Lung microvascular endothelial cell (primary cell): Measurements from ENCODE around the gene YEATS4. TPM values are rescaled to one million over a fixed set of nuclear protein-coding genes. Genes with fewer than 3 reads are reported as not detected.

ENCODE experiments used
- DNase-seq, 2 donors: peaks; one replicate each; pipeline versions ENCODE4 v3.0.0 to v3.0.0-alpha.2; 2010; ENCODE audit warnings: low read depth in 2 of 2
- total RNA-seq: library from RNA; depleted of rRNA; stranded (reverse); fragments of >200 nt; gene quantifications from 2 replicates; pipeline ENCODE4 v1.2.1, GENCODE V29; 2014

Gene YEATS4
- total RNA-seq, 1 donor from 2014 or later, result 10.5 TPM

DNA sequence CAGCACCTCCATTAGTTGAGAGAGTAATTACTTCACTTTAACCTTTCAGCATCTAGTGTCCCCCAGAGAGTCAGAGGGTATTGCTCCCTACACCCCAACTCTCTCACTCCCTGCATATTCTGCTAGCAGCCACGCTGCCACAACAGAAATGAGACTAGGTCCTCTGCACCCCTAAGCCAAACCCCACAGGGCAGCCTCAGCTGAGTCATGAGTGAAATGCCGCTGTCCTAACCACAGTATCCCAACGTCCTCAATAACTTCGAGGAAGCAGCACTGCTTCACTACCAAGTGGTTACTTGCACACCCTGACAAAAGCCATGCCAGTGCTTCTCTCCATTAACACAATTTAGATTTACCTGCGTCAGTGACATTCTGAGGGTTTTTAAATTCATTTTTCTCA is 18.2 kb upstream of the YEATS4 start:
- DNase-seq, result no peak

DNA sequence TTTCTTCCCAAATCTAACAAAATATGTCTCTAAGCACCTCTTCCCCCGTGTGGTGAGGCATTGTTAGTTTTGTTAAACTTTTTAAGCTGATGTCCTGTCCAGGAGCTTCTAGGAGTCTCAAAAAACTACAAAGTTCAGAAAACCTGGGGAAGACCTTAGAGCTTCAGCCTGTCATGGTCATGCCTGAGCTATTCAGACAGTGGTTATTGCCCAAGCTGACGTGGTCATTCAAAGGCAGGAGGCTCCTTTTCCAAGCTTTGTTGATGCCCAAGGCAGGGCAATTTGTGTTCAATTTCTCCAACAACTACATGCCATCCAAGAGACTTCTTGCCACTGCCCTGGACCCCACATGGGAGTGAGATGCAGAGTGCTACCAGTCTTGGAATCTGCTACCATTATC is 17.1 kb upstream of the YEATS4 start:
- DNase-seq, result no peak

DNA sequence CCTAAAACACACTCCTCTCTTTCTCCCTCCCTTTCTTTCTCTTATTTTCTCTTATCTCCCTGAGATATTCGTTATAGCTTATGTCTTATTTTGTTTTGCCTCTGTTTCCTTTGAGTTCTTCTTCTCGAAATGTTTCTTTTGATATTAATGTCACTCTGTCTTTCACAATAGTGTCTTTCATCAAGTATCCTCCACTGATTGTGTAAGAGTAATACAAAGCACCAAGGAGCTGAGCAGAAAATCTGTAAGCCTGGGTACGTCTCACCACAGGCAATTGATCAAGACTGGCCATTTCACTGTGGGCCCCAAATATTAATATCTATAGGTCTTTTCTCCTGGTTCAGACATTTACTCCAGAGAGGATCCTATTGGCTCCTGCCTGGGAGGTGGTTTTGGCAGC is 16.2 kb upstream of the YEATS4 start:
- no peak for DNase-seq

DNA sequence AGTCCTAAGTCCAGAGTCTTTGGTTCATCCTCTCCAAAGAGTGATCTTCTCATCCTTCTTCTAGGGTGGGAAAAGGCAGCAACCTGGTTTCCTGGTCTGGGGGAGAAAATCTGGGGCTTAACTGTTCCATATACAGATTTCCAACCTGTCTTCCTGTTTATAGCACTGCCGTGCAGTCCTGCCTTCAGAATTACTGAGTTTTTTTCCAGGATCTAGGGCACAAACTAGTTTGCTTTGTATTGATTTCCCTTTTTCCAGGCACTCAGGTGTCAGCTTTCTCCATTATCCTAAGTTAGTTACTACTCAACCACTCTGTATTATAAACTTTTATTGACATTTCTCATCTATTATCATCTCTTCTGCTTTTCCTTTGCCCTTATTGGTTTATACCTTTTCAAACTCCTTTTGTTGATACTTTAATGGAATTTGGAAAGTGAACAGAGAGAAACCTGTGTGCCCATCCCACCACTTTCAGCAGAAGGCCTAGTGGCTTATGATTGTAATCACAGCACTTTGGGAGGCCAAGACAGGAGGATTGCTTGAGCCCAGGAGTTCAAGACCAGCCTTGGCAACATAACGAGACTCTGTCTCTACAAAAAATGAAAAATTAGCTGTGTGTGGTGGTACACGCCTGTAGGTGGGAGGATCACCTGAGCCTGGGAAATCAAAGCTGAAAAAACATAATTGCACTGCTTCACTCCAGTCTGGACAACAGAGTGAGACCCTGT is 15.5 kb upstream of the YEATS4 start:
- no peak for DNase-seq

DNA sequence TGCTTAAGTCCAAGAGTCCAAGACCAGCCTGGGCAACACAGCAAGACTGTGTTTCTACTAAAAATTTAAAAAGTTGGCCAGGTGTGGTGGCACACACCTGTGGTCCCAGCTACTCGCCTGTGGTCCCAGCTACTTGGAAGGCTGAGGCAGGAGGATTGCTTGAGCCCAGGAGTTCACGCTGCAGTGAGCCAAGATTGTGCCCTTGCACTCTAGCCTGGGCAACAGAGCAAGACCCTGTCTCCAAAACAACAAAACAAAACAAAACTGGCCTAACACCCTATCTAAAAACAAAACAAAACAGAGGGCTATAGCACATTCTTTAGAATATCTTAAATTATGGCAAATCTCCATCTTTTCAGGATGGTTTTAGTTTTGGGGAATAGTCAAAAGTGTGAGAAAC is 14.5 kb upstream of the YEATS4 start:
- DNase-seq, result no peak

DNA sequence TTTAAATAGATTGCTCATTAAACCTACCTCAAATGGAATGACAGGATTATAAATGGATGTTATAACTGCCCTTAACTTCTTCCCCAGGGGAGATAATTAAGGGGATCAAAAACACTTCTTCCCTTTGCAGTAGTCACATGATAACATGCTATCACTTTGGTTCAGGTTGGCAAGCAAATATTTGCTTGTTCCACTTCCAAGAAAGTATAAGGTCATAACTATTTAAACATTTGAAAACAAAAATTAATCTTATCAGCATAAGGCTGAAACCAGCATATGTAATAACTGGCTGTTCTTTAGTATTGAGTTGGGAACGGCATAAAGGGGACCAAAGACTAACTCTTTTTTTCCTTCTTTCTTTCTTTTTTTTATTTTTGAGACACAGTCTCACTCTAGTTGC is 13.8 kb upstream of the YEATS4 start:
- DNase-seq, result no peak

DNA sequence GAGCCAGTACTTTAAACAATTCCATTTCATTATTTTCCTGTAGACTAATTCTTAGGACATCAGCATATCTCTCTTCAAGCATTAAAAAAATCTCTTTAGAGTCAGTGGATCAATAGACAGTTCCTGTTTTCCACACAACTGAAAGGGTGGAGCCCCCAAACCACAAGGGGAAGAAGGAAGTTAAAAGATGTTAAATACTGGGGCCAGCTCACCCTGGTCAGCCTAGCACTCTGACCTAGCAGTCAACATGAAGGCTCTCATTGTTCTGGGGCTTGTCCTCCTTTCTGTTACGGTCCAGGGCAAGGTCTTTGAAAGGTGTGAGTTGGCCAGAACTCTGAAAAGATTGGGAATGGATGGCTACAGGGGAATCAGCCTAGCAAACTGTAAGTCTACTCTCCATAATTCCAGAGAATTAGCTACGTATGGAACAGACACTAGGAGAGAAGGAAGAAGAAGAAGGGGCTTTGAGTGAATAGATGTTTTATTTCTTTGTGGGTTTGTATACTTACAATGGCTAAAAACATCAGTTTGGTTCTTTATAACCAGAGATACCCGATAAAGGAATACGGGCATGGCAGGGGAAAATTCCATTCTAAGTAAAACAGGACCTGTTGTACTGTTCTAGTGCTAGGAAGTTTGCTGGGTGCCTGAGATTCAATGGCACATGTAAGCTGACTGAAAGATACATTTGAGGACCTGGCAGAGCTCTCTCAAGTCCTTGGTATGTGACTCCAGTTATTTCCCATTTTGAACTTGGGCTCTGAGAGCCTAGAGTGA is 11.2 kb upstream of the YEATS4 start, which contains the start of gene LYZ:
LYZ (plus strand) TSS at position 220 of the 777 bp plus-strand sequence; CDS start at position 248, 28 bp downstream.
- DNase-seq, result no peak

DNA sequence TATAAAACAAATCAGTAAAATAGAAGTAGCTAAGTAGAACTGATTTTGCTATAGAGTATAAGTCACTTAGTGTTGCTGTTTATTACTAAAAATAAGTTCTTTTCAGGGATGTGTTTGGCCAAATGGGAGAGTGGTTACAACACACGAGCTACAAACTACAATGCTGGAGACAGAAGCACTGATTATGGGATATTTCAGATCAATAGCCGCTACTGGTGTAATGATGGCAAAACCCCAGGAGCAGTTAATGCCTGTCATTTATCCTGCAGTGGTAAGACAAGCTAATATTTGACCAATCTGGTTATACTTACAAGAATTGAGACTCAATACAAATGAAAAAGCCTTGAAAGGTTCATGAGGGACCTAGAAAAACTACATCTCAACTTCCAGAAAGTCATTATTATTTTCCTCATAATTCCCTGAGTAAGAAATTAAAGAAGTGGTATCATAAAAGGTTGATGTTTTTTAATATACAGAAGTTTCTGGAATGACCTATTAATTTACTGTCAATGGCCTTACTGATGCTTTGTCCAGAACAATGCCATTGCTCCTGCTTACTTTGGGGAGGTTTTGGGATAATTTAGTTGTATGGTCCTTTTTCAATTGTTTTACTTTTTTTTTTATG is 9.4 kb upstream of the YEATS4 start:
- DNase-seq, result no peak

DNA sequence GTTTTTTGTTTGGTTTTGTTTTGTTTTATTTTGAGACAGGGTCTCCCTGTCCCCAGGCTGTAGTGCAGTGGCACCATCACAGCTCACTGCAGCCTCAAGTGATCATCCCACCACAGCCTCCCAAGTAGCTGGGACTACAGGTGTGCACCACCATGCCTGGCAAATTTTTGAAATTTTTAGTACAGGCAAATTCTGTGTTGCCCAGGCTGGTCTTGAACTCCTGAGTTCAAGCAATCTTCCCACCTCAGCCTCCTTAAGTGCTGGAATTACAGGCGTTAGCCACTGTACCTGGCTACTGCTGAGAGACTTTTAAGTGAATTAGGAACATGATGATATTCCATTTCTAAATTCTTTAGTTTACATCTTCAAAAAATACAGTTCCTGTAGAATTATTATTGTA is 8.8 kb upstream of the YEATS4 start:
- no peak for DNase-seq

DNA sequence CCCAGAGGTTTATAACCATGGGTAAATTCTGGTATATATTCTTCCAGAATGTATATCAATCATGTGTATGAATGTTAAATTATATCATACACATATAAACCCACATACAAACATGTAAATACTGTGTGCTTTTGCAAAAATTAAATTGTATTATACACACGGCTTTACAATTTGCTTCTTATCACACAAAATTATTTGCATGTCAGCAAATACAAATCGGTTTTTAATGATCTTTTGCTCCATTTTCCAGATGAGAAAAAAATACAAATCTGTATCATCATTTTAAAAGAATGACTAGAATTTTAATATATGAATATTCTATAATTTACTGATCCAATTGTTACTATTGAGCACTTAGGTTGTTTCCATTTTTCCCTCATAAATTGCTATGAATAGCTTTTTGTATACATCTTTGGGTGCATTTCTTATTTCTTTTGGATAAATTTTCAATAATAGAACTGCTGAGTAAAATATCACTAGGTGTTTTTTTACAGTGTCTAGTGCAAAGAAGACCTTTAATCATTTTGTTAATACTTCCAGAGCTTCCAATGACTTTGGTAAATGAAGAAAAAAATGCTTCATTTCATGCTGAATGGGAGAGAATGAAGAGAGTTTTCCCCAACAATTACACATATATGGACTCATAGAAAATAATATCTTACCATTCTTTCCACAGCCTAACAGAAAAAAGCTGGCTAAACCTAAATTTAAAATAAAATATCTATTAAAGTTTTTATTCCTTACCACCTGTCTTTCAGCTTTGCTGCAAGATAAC is 7.9 kb upstream of the YEATS4 start:
- no peak for DNase-seq

DNA sequence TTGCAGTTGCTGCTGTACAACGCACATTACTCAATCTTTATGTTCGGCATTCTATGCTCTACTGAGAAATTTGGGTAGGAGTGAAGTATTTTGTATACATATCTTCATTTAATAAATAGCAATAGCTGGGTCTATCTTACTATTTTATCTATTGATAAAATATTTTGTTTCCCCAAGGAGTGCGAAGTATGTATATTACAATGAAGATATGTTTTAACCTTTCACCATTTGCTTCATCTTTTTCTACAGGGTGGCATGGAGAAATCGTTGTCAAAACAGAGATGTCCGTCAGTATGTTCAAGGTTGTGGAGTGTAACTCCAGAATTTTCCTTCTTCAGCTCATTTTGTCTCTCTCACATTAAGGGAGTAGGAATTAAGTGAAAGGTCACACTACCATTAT is 6.6 kb upstream of the YEATS4 start:
- no peak for DNase-seq

DNA sequence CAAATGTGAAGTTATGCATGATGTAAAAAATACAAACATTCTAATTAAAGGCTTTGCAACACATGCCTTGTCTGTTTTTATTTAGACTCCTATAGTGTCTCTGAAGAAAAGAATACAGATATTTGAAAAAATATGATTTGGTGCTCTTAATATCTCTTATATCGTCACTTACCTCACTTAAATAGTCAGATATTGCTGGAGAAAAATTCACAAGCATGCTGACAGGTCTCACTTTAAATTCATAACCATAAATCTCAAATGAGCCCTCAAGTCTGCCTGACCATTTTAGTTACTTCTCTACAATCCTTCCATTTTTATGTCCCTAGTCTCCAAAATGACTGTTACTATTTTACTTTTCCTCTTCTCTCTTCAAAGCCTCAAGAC is 5.4 kb upstream of the YEATS4 start:
- DNase-seq, result no peak

DNA sequence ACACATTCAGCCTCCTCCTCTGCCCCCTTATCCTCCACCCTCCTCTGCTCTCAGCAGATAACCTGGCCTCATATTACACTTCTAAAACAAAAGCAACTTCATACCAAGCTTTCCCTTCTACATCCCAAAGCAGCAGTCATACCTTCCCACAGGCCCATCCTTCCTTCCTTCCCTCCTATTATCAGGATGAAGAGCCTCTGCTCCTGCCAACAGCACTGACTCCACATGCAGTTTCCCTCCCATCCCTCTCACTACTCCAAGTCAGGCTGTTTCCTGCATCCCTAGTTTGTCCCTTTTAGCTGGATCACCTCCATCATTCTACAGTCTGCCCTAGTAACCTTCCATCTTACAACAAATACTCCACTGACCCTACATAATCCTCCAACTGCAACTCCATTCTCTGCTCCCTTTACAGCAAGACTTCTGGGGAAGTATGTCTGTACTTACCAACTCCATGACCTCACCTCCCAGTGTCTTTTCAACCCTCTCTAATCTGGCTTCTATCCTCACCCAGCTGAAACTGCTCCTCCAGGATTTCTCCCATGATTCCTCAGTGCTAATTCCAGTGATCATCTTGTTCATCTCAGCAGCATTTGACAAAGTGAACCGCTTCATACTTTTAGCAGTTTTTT is 4.9 kb upstream of the YEATS4 start:
- no peak for DNase-seq

DNA sequence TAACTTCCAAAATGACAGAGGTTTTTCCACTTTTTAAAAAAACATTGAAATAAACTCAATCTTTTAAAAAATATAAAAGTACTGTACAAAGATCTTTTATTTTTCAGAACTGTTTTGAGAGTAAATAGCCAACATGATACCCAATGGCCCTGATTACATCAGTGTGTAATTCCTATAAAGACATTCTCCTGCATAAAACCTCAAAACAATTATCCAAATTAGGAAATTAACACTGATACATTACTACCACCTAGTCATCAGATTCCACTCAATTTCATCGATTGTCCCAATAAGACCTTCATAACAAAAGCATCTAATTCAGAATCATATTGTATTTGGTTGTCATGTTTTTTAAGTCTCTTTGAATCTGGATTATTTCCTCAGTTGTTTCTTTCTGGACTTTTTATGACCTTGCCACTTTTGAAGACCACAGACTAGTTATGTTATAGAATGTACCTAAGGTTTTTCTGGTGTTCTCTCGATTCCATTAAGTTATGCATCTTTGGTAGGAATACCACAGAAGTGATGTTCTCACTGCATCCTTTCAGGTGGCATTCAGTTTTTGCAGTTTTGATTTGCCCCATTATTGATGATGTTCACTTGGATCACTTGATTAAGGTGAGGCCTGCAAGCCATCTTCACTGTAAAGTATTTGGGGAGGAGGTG is 4.0 kb upstream of the YEATS4 start:
- no peak for DNase-seq

DNA sequence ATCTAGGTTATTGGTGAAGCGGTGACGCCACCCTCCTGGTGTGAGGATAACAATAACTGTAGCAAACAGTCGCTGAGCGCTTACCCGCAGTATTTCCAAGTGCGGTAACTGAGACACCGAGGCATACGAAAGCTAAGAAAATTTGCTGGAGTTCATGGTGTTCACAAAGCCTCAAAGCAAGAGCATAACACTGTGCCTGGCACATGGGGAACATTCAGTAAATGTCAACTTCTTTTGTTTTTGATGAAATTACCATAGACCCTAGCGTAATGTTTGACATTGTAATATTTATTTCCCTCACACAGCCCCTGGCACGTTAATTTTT is 767 bp downstream of the YEATS4 start:
- DNase-seq, result no peak

DNA sequence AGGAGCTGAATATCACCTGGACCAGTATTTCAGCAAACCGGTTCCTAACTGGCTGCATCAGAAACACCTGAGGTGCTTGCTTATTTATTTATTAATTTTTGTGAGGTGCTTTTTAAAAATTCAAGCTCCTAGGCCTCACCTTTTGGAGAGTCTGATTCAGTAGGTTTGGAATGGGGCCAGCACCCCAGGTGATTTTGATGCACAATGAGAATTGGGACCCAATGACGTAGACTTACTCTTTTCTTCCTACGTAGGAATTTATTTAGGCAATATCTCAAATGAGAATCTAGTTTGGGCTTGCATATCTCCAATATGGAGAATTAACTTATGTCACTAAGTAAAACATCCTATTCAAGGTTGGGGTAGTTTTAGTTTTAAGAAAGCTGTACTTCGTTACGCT is 7.3 kb downstream of the YEATS4 start:
- no peak for DNase-seq

DNA sequence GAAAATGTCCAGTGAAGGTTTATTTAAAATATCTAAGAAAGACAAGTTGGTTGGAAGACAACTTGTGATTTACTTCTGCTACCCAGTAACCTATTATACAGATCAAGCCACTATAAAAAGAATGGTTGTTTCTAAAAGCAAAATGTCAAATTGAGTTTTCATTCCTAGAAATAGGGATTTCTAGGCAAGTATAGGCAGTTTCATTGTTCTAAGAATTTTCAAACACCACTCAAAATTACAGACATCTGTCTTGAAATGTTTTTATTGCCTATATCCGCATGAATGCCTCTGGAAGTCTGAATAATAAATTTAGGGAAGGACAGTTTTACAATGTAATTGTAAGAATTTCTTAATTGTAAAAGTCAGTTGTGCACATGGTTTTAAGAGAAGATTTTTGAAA is 8.6 kb downstream of the YEATS4 start:
- no peak for DNase-seq

DNA sequence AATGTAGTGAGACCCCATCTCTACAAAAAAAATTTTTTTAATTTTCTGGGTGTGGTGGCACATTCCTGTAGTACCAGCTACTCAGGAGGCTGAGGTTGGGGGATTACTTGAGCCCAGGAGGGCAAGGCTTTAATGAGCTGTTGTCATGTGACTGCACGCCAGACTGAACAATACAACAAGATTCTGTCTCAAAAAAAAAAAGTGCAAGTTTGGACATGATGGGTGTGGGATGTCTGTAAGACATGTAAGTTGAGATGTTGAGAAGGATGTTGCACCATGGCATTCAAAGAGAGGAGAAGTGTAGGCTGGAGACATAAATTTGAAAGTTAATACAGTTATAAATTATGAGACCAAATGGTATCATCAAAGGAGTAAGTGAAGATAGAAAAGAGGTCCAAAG is 23.5 kb downstream of the YEATS4 start:
- no peak for DNase-seq

DNA sequence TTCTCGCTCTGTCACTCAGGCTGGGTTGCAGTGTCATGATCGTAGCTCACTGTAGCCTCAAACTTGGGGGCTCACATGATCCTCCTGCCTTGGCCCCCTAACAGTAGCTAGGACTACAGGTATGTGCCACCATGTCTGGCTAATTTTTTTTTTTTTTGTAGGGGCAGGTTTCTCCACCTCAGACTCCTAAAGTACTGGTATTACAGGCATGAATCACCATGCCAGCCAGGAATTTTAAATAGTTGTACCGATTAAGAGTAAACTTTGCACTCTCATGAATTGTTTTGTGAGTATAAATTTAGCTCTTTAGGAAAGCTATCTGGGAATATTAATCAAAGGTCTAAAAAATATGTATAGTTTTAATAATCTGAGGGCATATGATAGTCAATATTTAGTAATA is 25.5 kb downstream of the YEATS4 start:
- no peak for DNase-seq

DNA sequence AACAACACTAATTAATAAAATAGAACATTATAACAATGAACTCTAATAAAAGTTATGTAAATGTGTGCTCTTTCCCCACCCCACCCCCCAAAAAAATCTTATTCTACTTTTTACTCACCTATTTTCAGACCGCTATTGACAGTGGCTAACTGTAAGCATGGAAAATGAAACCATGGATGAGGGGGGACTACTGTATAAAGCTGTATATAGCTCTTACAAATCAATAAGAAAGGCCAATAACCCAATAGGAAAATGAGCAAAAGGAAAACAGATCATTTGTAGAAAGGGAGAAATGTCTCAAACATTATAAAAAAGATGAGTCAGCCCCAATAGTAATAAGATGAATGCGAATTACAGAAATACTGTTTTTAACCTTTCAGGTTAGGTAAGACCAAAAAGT is 27.4 kb downstream of the YEATS4 start:
- no peak for DNase-seq

DNA sequence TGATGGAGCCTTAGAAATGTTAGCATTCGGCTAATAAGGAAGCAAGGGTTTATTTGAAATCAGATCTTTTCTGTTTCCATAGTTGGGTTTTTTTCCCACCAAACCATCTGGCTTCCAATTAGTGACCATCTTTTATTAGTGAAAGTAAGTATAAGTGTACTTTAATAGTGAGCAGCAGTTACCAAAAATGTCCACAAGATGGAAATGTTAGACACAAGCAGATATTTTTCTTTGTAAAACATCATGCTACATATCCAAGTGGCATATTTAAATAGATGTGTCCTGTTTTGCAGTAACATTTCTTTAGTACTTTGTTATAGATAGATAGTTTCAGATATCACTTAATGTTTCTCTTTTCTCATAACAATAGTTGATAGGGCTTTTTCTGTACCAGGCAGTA is 28.8 kb downstream of the YEATS4 start:
- DNase-seq, result peak; percentile 79 to 82
